OCI-LY7 (cell line): Measurements from ENCODE around the gene SPATA2L.

ENCODE experiments used
- CTCF ChIP-seq: fragments of 200-600 bp; sonication (generic); conservative IDR thresholded peaks from 2 replicates; pipeline ENCODE4 v1.5.1; 2014; ENCODE audit warnings: mild to moderate bottlenecking, antibody characterized with exemption, low read length, moderate library complexity, mixed read lengths
- EZH2phosphoT487 ChIP-seq: fragments of 200-600 bp; sonication (generic); IDR thresholded peaks from 2 replicates; pipeline ENCODE4 v1.6.1; 2018; ENCODE audit warnings: low read depth, borderline replicate concordance, mild to moderate bottlenecking, mixed run types, antibody characterized with exemption, low read length, moderate library complexity, mixed read lengths

GRCh38 chr16:89748076-89748475 lies 46.6 kb upstream of the SPATA2L start:
- TF ChIP-seq CTCF (no peak), EZH2phosphoT487 (no peak)
